ENCODE measurements around the gene TSACC. TPM values are rescaled to one million over a fixed set of nuclear protein-coding genes. Genes with fewer than 3 reads are reported as not detected.

The TSACC gene
- total RNA-seq (2022; extraction: Qiagen RNA extraction; ENCODE audit: low read depth): 1.9 to 3.5 TPM (median 2.2 TPM) in 5 replicates

DNA sequence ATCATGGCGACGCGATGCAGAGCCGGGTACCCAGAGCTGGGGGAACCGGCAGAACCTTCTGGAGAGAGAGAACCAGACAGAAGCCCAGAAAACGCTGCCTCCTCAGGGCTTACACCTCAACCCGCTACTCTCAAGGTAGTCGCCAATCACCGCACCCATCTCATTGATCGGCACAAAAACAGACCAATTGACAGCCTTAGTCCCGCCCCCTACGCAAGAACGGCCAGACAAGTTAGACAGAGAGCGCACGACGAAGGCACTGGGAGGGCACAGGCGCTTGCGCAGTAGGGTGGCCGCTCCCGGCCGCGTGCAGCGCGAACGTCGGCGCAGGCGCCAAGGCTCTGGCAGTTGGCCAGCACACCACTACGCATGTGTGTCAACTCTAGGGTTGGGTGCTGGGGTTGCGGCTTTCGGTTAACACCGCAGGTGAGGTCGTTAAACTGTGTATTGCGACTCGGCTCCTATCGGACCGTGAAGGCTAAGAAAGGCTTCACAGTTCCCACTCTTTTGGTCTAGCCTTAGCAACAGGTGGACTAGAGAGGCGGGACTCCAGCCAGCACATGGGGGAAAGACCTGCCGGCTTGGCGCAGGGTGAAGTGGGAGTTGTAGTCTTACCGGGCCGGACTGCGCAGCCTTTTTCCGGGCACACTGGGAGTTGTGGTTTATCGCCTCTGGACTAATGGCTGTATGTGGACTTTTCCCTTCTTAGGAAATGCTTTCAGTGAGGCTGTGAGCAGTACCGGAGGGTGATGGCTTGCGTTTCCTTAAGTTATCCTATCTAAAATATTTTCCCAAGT, at the start of gene TSACC, which contains the start of gene CCT3:
Gene TSACC, plus strand, starts transcription at position 347 of the 797 bp plus-strand sequence. CDS start 1,232 bp downstream, outside the sequence.
Gene CCT3, minus strand, starts transcription at position 113 of the 797 bp plus-strand sequence. Its CDS starts 108 bp downstream, at position 5.

DNA sequence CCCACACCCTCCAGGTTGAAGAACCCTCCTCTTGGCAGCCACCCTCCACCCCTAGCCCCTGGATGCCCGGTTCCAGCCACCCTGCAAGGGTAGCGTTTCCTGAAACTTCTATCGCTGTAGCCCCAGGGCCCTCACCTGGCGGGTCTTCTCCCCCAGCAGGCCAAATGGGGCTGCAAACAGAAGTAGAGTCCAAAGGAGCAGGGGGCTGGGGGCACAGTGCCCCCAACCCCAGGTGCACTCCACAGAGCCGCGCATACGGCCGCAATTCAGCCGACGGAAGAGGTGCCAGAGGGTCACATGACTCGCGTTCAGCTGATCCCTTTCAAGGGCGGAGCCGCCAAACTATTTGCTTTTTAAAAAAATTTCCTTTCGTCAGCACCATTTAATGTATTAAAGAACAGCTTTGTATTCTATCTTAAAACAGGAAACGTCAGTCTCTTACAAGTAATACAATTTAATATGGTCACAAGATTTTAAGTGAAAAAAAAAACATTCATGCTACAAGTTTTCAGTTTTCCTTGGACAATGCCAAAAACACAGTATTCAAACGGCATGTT, 42.9 kb upstream of the TSACC start, which contains the start of gene GLMP:
Gene GLMP, minus strand, starts transcription at position 289 of the 557 bp plus-strand sequence. Its CDS starts 34 bp downstream, at position 255.

DNA sequence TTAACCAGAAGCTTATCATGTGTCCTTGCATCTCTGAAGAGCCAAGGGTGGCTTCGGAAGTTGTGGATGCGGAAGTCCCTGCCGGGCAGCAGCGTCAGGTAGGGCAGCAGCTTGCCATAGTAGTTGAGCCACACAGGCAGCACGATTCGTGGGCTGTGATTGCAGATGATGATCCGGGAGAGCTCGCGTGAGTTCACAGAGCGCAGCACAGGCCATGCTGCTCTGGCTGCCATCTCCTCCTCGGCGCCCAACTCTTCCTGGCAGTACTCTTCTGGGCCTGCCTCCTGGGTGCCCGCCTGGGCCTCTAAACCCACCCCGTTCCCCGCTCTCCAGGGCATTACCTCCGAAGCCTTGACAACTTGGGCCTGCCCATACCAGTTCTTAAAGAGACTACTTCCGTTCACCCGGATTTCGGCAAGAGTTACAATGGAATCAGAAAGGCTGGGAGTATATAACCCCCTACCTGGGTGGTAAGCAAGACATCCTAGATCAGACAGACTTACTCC, 39.4 kb upstream of the TSACC start, which contains the start of gene VHLL:
Gene VHLL, minus strand, starts transcription at position 456 of the 506 bp plus-strand sequence. Its CDS starts 118 bp downstream, at position 338.

DNA sequence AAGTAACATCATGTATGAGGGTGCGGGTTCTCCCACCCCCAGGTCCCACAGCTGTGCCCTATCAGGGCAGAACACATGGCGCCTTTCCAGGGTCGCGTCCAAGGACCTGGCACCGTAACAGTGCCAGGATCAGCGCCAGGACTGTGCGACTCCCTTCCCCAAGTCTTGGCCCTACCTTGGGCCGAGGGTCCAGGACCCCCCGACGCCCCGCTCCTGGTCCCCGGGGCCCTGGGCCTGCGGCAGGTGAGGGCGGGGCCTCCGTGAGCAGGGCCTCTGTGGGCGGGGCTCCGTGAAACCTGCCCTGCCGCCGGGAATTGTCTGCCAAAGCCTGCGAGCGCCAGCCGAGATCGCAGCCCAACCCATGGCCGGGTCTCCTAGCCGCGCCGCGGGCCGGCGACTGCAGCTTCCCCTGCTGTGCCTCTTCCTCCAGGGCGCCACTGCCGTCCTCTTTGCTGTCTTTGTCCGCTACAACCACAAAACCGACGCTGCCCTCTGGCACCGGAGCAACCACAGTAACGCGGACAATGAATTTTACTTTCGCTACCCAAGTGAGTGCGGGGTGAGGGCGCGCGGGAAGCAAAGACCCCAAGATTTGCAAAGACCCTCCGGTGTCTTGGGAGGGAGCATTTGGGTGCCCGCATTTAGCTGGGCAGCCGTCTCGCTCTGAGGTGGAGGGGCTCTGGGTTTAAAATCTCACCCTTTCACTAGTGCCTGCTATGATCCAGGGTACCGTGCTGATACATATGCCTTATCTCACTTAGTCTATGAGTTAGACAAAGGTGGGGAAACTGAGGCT, 30.8 kb downstream of the TSACC start, which contains the start of gene RHBG:
Gene RHBG, plus strand, starts transcription at position 323 of the 796 bp plus-strand sequence. Its CDS starts 39 bp downstream, at position 362.

Other genes starting within 250 kb of the TSACC start
- gene LMNA, start 223.8 kb upstream of the TSACC start, total RNA-seq (2022; extraction: Qiagen RNA extraction; ENCODE audit: low read depth): 635 to 777 TPM (median 765 TPM) in 5 replicates
- gene SEMA4A, start 184.9 kb upstream of the TSACC start, total RNA-seq (2022; extraction: Qiagen RNA extraction; ENCODE audit: low read depth): 0.33 to 0.47 TPM (median 0.41 TPM) in 5 replicates
- gene SLC25A44, start 144.4 kb upstream of the TSACC start, total RNA-seq (2022; extraction: Qiagen RNA extraction; ENCODE audit: low read depth): 26.0 to 29.3 TPM (median 27.2 TPM) in 5 replicates
- 55.2 to 64.4 TPM (median 59.5 TPM) in 5 replicates for gene PMF1, start 125.5 kb upstream of the TSACC start, total RNA-seq (2022; extraction: Qiagen RNA extraction; ENCODE audit: low read depth)
- 0.23 to 1.0 TPM (median 0.61 TPM) in 4 of 5 replicates, not detected in the other for gene BGLAP, start 96.3 kb upstream of the TSACC start, total RNA-seq (2022; extraction: Qiagen RNA extraction; ENCODE audit: low read depth)
- 2.4 to 5.5 TPM (median 3.3 TPM) in 5 replicates for gene PAQR6, start 90.5 kb upstream of the TSACC start, total RNA-seq (2022; extraction: Qiagen RNA extraction; ENCODE audit: low read depth)
- 40.9 to 46.9 TPM (median 43.9 TPM) in 5 replicates for gene SMG5, start 55.7 kb upstream of the TSACC start, total RNA-seq (2022; extraction: Qiagen RNA extraction; ENCODE audit: low read depth)
- gene TMEM79, start 54.2 kb upstream of the TSACC start, total RNA-seq (2022; extraction: Qiagen RNA extraction; ENCODE audit: low read depth): 6.0 to 7.9 TPM (median 7.5 TPM) in 5 replicates
- 33.0 to 47.2 TPM (median 42.7 TPM) in 5 replicates for gene GLMP, start 42.8 kb upstream of the TSACC start, total RNA-seq (2022; extraction: Qiagen RNA extraction; ENCODE audit: low read depth)
- gene VHLL, start 39.2 kb upstream of the TSACC start, total RNA-seq (2022; extraction: Qiagen RNA extraction; ENCODE audit: low read depth): not detected in 5 replicates
- gene CCT3, start 234 bp upstream of the TSACC start, total RNA-seq (2022; extraction: Qiagen RNA extraction; ENCODE audit: low read depth): 379 to 412 TPM (median 408 TPM) in 5 replicates
- not detected in 5 replicates for gene RHBG, start 30.7 kb downstream of the TSACC start, total RNA-seq (2022; extraction: Qiagen RNA extraction; ENCODE audit: low read depth)
- gene MEF2D, start 162.2 kb downstream of the TSACC start, total RNA-seq (2022; extraction: Qiagen RNA extraction; ENCODE audit: low read depth): 20.2 to 29.8 TPM (median 28.1 TPM) in 5 replicates
- gene IQGAP3, start 234.0 kb downstream of the TSACC start, total RNA-seq (2022; extraction: Qiagen RNA extraction; ENCODE audit: low read depth): 12.2 to 18.5 TPM (median 15.3 TPM) in 5 replicates
- gene TTC24, start 241.2 kb downstream of the TSACC start, total RNA-seq (2022; extraction: Qiagen RNA extraction; ENCODE audit: low read depth): not detected in 5 replicates

All from A549 treated with GW870086 at 1 μM for 4 hours (cell line).